WTC11 (cell line): ENCODE data around the gene PPP1R36.

Experiments used
- CTCF ChIP-seq: fragments of 200-600 bp; IDR thresholded peaks from 2 replicates; pipeline ENCODE4 v1.8.0; 2022; ENCODE audit warnings: antibody characterized with exemption
- FOXP4 ChIP-seq: sonication (generic); formaldehyde crosslinking; IDR thresholded peaks from 2 replicates; pipeline ENCODE4 v1.8.0; 2022; ENCODE audit warnings: mild to moderate bottlenecking, missing genetic modification reagents
- USF2 ChIP-seq: sonication (generic); formaldehyde crosslinking; IDR thresholded peaks from 2 replicates; pipeline ENCODE4 v1.8.1; 2023; ENCODE audit warnings: mild to moderate bottlenecking, missing genetic modification reagents, moderate library complexity
- ZNF416 ChIP-seq: fragments of 250-450 bp; sonication (Bioruptor Pico); IDR thresholded peaks from 2 replicates; pipeline ENCODE4 v1.9.0; 2021; ENCODE audit warnings: mild to moderate bottlenecking, inconsistent platforms

GRCh38 chr14:64506721-64507120 is 43.0 kb upstream of the PPP1R36 start:
- TF ChIP-seq CTCF (no peak), USF2 (CRISPR knock-in tag) (no peak), ZNF416 (CRISPR knock-in tag) (no peak), FOXP4 (no peak)
